22Rv1 (cell line): ENCODE measurements around the gene PSMB1.
"Not testable (repeated sequence)": the region's sequence is repeated elsewhere in the genome, so short reads cannot be mapped to it uniquely, and the experiment has no call there.

Experiments used
- CTCF ChIP-seq: fragments of 450-650 bp; IDR thresholded peaks from 2 replicates; pipeline ENCODE4 v1.5.1; 2017; ENCODE audit warnings: mild to moderate bottlenecking
- ZFX ChIP-seq: fragments of 450-650 bp; IDR thresholded peaks from 2 replicates; pipeline ENCODE4 v1.6.1; 2017; ENCODE audit warnings: antibody characterized with exemption, borderline replicate concordance

GRCh38 chr6:170502733-170503413 lies 50.2 kb downstream of the PSMB1 start:
- TF ChIP-seq CTCF, ZFX: not testable (repeated sequence)
